ENCODE measurements around the gene C3.

The C3 gene

GRCh38 chr19:6737284-6737872 is 16.9 kb upstream of the C3 start, which contains the start of gene GPR108:
TSS of gene GPR108 (minus strand) at chr19:6737580. CDS start at chr19:6737576, 4 bp downstream.
- H3K27ac ChIP-seq, result peak within 1 kb of the TSS; percentile 83
- TF ChIP-seq ZFX (IDR thresholded peaks at IDR 0.05; ENCODE audit: borderline replicate concordance), result no peak
- no peak for TF ChIP-seq CTCF (IDR thresholded peaks at IDR 0.05)

- peak overlapping the region; percentile 83 for H3K27ac ChIP-seq
- TF ChIP-seq CTCF (IDR thresholded peaks at IDR 0.05), result no peak
- no peak for TF ChIP-seq ZFX (IDR thresholded peaks at IDR 0.05; ENCODE audit: borderline replicate concordance)
Measured at GRCh38 chr19:6736917-6737283, 16.4 kb upstream of the C3 start.

- H3K27ac ChIP-seq, result peak overlapping the region; percentile 83
- no peak for TF ChIP-seq ZFX (IDR thresholded peaks at IDR 0.05; ENCODE audit: borderline replicate concordance)
- TF ChIP-seq CTCF (IDR thresholded peaks at IDR 0.05), result peak; percentile 62
Measured at GRCh38 chr19:6736169-6736916, 15.9 kb upstream of the C3 start.

DNA sequence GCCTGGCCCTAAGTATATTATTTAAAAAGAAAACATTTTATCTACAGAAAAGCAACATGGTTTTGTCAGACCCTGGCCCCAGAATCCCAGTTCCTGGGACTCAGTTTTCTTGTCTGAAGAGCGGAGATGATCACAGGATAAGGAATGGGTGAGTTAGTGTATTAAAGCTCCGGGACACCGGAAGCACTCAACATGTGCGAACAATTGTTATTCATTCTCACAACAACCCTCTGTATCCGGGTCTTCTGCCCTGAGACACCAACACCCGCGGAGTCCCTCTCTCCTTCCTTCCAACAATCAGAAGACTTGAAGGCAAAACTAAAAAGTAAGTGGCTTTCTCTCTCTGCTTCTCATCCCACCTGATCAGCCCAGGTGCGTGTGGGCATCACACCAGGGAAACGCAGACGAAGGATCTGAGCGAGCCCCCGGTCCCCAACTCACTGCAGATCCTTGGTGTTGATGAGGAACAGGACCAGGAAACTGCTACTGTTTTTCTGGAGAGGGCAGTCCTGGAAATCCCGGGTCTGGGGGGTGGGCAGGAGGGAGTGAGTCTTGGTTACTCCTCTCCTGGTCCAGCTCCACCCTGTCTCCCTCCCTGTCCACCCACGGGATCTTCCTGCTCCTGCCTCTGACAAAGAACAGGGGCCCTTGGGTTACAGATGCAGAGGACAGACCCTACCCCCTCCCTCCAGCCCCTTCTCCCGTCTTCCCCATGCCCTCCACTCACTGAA is 14.9 kb upstream of the C3 start:
- no peak for TF ChIP-seq CTCF (IDR thresholded peaks at IDR 0.05)
- TF ChIP-seq ZFX (IDR thresholded peaks at IDR 0.05; ENCODE audit: borderline replicate concordance), result no peak
- H3K27ac ChIP-seq, result 0 out of 2 replicates have a peak overlapping the region, but pooled peaks have one; percentile 83

DNA sequence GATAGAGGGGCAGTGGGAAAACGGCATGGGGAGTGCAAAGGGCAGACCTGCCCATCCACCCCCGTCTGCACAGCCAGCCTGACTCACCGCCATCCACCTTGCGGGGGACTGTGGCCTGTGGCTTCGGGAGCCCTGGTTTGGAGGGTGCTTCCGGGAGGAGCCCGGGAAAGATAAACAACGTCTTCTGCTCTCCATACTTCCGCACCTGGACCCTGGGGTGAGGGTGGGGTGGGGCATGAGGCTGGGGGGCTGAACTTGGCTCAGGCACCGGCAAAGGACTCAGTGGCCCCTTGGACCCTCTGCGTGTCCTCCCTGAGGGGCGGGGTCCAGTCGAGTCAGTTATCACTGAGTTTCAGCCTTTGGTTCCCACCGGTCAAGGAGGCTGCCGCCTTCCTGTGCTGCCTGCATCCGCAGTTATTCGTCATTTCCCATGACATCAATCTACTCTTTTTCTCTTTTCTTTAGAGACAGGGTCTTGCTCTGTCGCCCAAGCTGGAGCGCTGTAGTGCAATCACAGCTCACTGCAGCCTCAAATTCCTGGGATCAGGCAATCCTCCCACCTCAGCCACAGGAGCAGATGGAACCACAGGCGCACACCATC is 13.7 kb upstream of the C3 start:
- H3K27ac ChIP-seq, result no peak overlapping the region

GRCh38 chr19:6733338-6734095 is 13.1 kb upstream of the C3 start:
- no peak overlapping the region for H3K27ac ChIP-seq

More for the DNA sequence above, 13.7 kb upstream of the C3 start:
- no peak for TF ChIP-seq CTCF (IDR thresholded peaks at IDR 0.05)

More at GRCh38 chr19:6733338-6734095, 13.1 kb upstream of the C3 start:
- no peak for TF ChIP-seq ZFX (IDR thresholded peaks at IDR 0.05; ENCODE audit: borderline replicate concordance)
- peak; percentile 71 for TF ChIP-seq CTCF (IDR thresholded peaks at IDR 0.05)

Data from 22Rv1 (cell line).